Esophagus muscularis mucosa (tissue), 3 donors: ENCODE measurements around the gene PLD5.
"Not testable (repeated sequence)": the region's sequence is repeated elsewhere in the genome, so short reads cannot be mapped to it uniquely, and the experiment has no call there.

Experiments used
- CTCF ChIP-seq, 3 experiments: fragments of 200-600 bp in 2 of 3; fragments of 450-650 bp in 1 of 3; sonication (generic) in 2 of 3; IDR thresholded peaks; one replicate each; pipeline ENCODE4 v1.5.1; 2017 to 2019; ENCODE audit warnings: antibody characterized with exemption in 3 of 3, mild to moderate bottlenecking in 2 of 3, moderate library complexity in 1 of 3
- POLR2A ChIP-seq: fragments of 450-650 bp; IDR thresholded peaks from one replicate; pipeline ENCODE4 v1.6.1; 2017; ENCODE audit warnings: antibody characterized with exemption, moderate library complexity, mild to moderate bottlenecking, low read depth

DNA sequence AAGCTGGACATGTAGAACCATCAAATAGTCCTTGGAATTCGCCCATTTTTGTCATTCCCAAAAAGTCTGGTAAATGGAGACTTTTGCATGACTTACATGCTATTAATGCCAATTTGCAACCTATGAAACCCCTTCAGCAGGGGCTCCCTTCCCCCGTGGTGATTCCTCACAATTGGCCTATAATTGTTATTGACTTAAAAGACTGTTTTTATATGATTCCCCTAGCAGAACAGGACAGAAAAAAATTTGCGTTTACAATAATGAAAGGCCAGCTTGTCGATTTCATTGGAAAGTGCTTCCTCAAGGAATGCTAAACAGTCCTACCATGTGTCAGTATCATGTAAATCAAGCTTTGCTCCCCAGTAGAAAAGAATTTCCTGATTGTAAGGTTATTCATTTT, 311.5 kb downstream of the PLD5 start:
- TF ChIP-seq CTCF (IDR thresholded peaks at IDR 0.05); POLR2A: not testable (repeated sequence)
